DMS53 treated with DMSO at 0.1 percent for 48 hours (cell line): Measurements from ENCODE around the gene HS3ST4.
"Not testable (repeated sequence)": the region's sequence is repeated elsewhere in the genome, so short reads cannot be mapped to it uniquely, and the experiment has no call there.

Source experiments
- DNase-seq: peaks from one replicate; lab custom pipeline; 2025; ENCODE audit not compliant: unreplicated experiment; lab: John Stamatoyannopoulos, UW

HS3ST4 gene

GRCh38 chr16:26071101-26071866 is 379.5 kb downstream of the HS3ST4 start:
- DNase-seq, result no peak

- no peak for DNase-seq
Observed at GRCh38 chr16:26078716-26079355, 387.1 kb downstream of the HS3ST4 start.

- no peak for DNase-seq
Observed at GRCh38 chr16:26087091-26087490, 395.3 kb downstream of the HS3ST4 start.

GRCh38 chr16:26091511-26091910 is 399.8 kb downstream of the HS3ST4 start:
- no peak for DNase-seq

GRCh38 chr16:26098206-26098605 is 406.4 kb downstream of the HS3ST4 start:
- DNase-seq, result not testable (repeated sequence)

GRCh38 chr16:26102369-26102768 is 410.6 kb downstream of the HS3ST4 start:
- no peak for DNase-seq

GRCh38 chr16:26108836-26109505 is 417.2 kb downstream of the HS3ST4 start:
- DNase-seq, result no peak

- DNase-seq, result no peak
Observed at GRCh38 chr16:26111900-26112299, 420.1 kb downstream of the HS3ST4 start.

GRCh38 chr16:26118575-26118974 is 426.8 kb downstream of the HS3ST4 start:
- DNase-seq, result no peak

- no peak for DNase-seq
Observed at GRCh38 chr16:26120729-26121128, 429.0 kb downstream of the HS3ST4 start.

GRCh38 chr16:26128296-26128695 is 436.5 kb downstream of the HS3ST4 start:
- no peak for DNase-seq

GRCh38 chr16:26129997-26130396 is 438.2 kb downstream of the HS3ST4 start:
- no peak for DNase-seq

- DNase-seq, result no peak
Observed at GRCh38 chr16:26133416-26134093, 441.8 kb downstream of the HS3ST4 start.

- DNase-seq, result no peak
Observed at GRCh38 chr16:26134588-26134987, 442.8 kb downstream of the HS3ST4 start.

GRCh38 chr16:26137956-26138355 is 446.2 kb downstream of the HS3ST4 start:
- no peak for DNase-seq

GRCh38 chr16:26139091-26139490 is 447.3 kb downstream of the HS3ST4 start:
- no peak for DNase-seq

GRCh38 chr16:26139884-26140283 is 448.1 kb downstream of the HS3ST4 start:
- DNase-seq, result no peak

GRCh38 chr16:26149364-26150190 is 457.8 kb downstream of the HS3ST4 start:
- no peak for DNase-seq

GRCh38 chr16:26155221-26155620 is 463.5 kb downstream of the HS3ST4 start:
- DNase-seq, result no peak

GRCh38 chr16:26157319-26157718 is 465.6 kb downstream of the HS3ST4 start:
- no peak for DNase-seq
